H9 (cell line): ENCODE data around the gene MIER2. TPM values are rescaled to one million over a fixed set of nuclear protein-coding genes. Genes with fewer than 3 reads are reported as not detected.

Experiments used
- DNase-seq: peaks from one replicate; pipeline ENCODE4 v3.0.0-alpha.2; 2017
- H2AFZ ChIP-seq: one replicate; pipeline ENCODE4 v1.6.1; 2013; ENCODE audit warnings: mild to moderate bottlenecking, low read length, control low read depth, moderate library complexity
- H2AK5ac ChIP-seq: 2 replicates; pipeline ENCODE4 v1.6.1; 2013; ENCODE audit warnings: low read length, control low read depth, mixed read lengths; ENCODE audit not compliant: insufficient read length
- H2BK120ac ChIP-seq: one replicate; pipeline ENCODE4 v1.6.1; 2013; ENCODE audit warnings: low read depth, mild to moderate bottlenecking, low read length, control low read depth, inconsistent platforms; ENCODE audit not compliant: poor library complexity, severe bottlenecking
- H2BK12ac ChIP-seq: 2 replicates; pipeline ENCODE4 v1.6.1; 2013; ENCODE audit warnings: low read length, control low read depth, mixed read lengths, low read depth; ENCODE audit not compliant: insufficient read length
- H2BK15ac ChIP-seq: 2 replicates; pipeline ENCODE4 v1.6.1; 2013; ENCODE audit warnings: low read depth, low read length, control low read depth
- H2BK20ac ChIP-seq: one replicate; pipeline ENCODE4 v1.6.1; 2013; ENCODE audit warnings: low read depth, mild to moderate bottlenecking, low read length, control low read depth, inconsistent platforms; ENCODE audit not compliant: poor library complexity, severe bottlenecking
- H2BK5ac ChIP-seq: 2 replicates; pipeline ENCODE4 v1.6.1; 2013; ENCODE audit warnings: low read length, control low read depth, mixed read lengths; ENCODE audit not compliant: insufficient read length
- H3K14ac ChIP-seq: 2 replicates; pipeline ENCODE4 v1.6.1; 2013; ENCODE audit warnings: low read length, control low read depth; ENCODE audit not compliant: insufficient read depth
- H3K18ac ChIP-seq: 2 replicates; pipeline ENCODE4 v1.6.1; 2013; ENCODE audit warnings: low read depth, mild to moderate bottlenecking, mixed read lengths, low read length, control low read depth; ENCODE audit not compliant: insufficient read length
- H3K23ac ChIP-seq: 2 replicates; pipeline ENCODE4 v1.6.1; 2013; ENCODE audit warnings: low read length, control low read depth, mixed read lengths, low read depth; ENCODE audit not compliant: insufficient read length
- H3K23me2 ChIP-seq: 2 replicates; pipeline ENCODE4 v1.6.1; 2013; ENCODE audit warnings: low read depth, mild to moderate bottlenecking, mixed read lengths, low read length, control low read depth; ENCODE audit not compliant: insufficient read length, poor library complexity, severe bottlenecking
- H3K27ac ChIP-seq: 2 replicates; pipeline ENCODE4 v1.5.1; 2013; ENCODE audit warnings: low read length, control low read depth, mixed read lengths, low read depth; ENCODE audit not compliant: insufficient read length
- H3K27me3 ChIP-seq: 2 replicates; pipeline ENCODE4 v1.6.1; 2013; ENCODE audit warnings: low read length, control low read depth, inconsistent platforms; ENCODE audit not compliant: insufficient read depth
- H3K4ac ChIP-seq: 2 replicates; pipeline ENCODE4 v1.6.1; 2013; ENCODE audit warnings: low read depth, mild to moderate bottlenecking, control low read depth, inconsistent platforms, low read length, moderate library complexity
- H3K4me1 ChIP-seq: 2 replicates; pipeline ENCODE4 v1.6.1; 2013; ENCODE audit warnings: low read length, control low read depth, inconsistent platforms; ENCODE audit not compliant: insufficient read depth
- H3K4me2 ChIP-seq: 2 replicates; pipeline ENCODE4 v1.6.1; 2013; ENCODE audit warnings: low read length, control low read depth, mixed read lengths; ENCODE audit not compliant: insufficient read length, insufficient read depth
- H3K56ac ChIP-seq: 2 replicates; pipeline ENCODE4 v1.6.1; 2013; ENCODE audit warnings: low read depth, mild to moderate bottlenecking, mixed read lengths, low read length, control low read depth; ENCODE audit not compliant: insufficient read length
- H3K79me1 ChIP-seq: 2 replicates; pipeline ENCODE4 v1.6.1; 2013; ENCODE audit warnings: low read depth, mild to moderate bottlenecking, moderate library complexity, low read length, control low read depth, inconsistent platforms; ENCODE audit not compliant: insufficient read depth, poor library complexity, severe bottlenecking
- H3K79me2 ChIP-seq: 2 replicates; pipeline ENCODE4 v1.6.1; 2013; ENCODE audit warnings: low read length, control low read depth, inconsistent platforms; ENCODE audit not compliant: insufficient read depth
- H3K9ac ChIP-seq: 2 replicates; pipeline ENCODE4 v1.6.1; 2013; ENCODE audit warnings: low read length, control low read depth, mixed read lengths; ENCODE audit not compliant: insufficient read length; ENCODE audit errors: extremely low read depth
- H3K9me3 ChIP-seq: one replicate; pipeline ENCODE4 v1.6.1; 2013; ENCODE audit warnings: low read depth, low read length, inconsistent platforms; ENCODE audit not compliant: control insufficient read depth
- H3T11ph ChIP-seq: one replicate; pipeline ENCODE4 v1.6.1; 2013; ENCODE audit warnings: mild to moderate bottlenecking, low read length, control low read depth, inconsistent platforms
- H4K20me1 ChIP-seq: one replicate; pipeline ENCODE4 v1.6.1; 2013; ENCODE audit not compliant: control insufficient read depth, insufficient read length, insufficient read depth
- H4K5ac ChIP-seq: 2 replicates; pipeline ENCODE4 v1.6.1; 2013; ENCODE audit warnings: low read depth, mild to moderate bottlenecking, mixed read lengths, low read length, control low read depth; ENCODE audit not compliant: insufficient read length
- H4K8ac ChIP-seq: replicated peaks from 2 replicates; pipeline ENCODE4 v1.6.1; 2013; ENCODE audit warnings: low read length, control low read depth, mixed read lengths, low read depth; ENCODE audit not compliant: insufficient read length
- H4K91ac ChIP-seq: 2 replicates; pipeline ENCODE4 v1.6.1; 2013; ENCODE audit warnings: low read depth, mild to moderate bottlenecking, moderate library complexity, mixed read lengths, low read length, control low read depth; ENCODE audit not compliant: insufficient read length
- H3K27ac Mint-ChIP-seq, 3 experiments: 2 replicates in 2 of 3; 3 replicates in 1 of 3; pipeline ENCODE4 v1.8.0; 2020 to 2021; ENCODE audit warnings: mixed read lengths in 3 of 3, mild to moderate bottlenecking in 1 of 3, moderate library complexity in 1 of 3
- H3K27me3 Mint-ChIP-seq: 2 replicates; pipeline ENCODE4 v1.8.0; 2021; ENCODE audit warnings: low read depth, mild to moderate bottlenecking, moderate library complexity, mixed read lengths
- H3K36me3 Mint-ChIP-seq, 3 experiments: 2 replicates in 2 of 3; 3 replicates in 1 of 3; pipeline ENCODE4 v1.8.0; 2020 to 2021; ENCODE audit warnings: low read depth in 3 of 3, mixed read lengths in 3 of 3; ENCODE audit not compliant: insufficient read depth in 1 of 3
- H3K4me1 Mint-ChIP-seq, 2 experiments: 2 replicates each; pipeline ENCODE4 v1.8.0; 2020; ENCODE audit warnings: mixed read lengths in 2 of 2
- H3K4me3 Mint-ChIP-seq, 2 experiments: 2 replicates in 1 of 2; 3 replicates in 1 of 2; pipeline ENCODE4 v1.8.0; 2020 to 2021; ENCODE audit warnings: mild to moderate bottlenecking in 2 of 2, mixed read lengths in 2 of 2, moderate library complexity in 1 of 2
- H3K9me3 Mint-ChIP-seq, 2 experiments: 2 replicates in 1 of 2; 3 replicates in 1 of 2; pipeline ENCODE4 v1.8.0; 2020; ENCODE audit warnings: mild to moderate bottlenecking in 2 of 2, mixed read lengths in 2 of 2, moderate library complexity in 1 of 2
- WGBS: extraction: QIAGEN DNeasy Blood & Tissue Kit; methylation state at CpG from one replicate; pipeline ENCODE4 v1.1.7; 2013; ENCODE audit warnings: missing lambda C conversion rate, low lambda C conversion rate, mixed read lengths; ENCODE audit not compliant: insufficient read length; ENCODE audit errors: extremely low coverage; 5-methylcytosine and 5-hydroxymethylcytosine counted together
- total RNA-seq: library from RNA; stranded (reverse); gene quantifications from 2 replicates; pipeline ENCODE4 v1.2.1, GENCODE V29; 2021
- TF ChIP-seq, protein P1 (sequence below): fragments of 200-600 bp; sonication (generic); conservative IDR thresholded peaks from 3 replicates; pipeline ENCODE4 v1.8.0; 2021; ENCODE audit warnings: antibody characterized with exemption, mild to moderate bottlenecking

Gene MIER2
- total RNA-seq, 1 experiment from 2014 or later, result 60.5 TPM

- Histone ChIP-seq H2BK12ac (no peak overlapping the region), H3K4me2 (no peak overlapping the region)
These were observed 31.2 kb downstream of the MIER2 start for GRCh38 chr19:313169-313987.

More at GRCh38 chr19:313169-313987, 31.2 kb downstream of the MIER2 start:
- Histone ChIP-seq H3K23me2 (no peaks in the 10 kb centered on the region), H3K79me2 (no peaks in the 10 kb centered on the region; the same call in 1 of the 2 replicates), H3K18ac (no peak overlapping the region), H2BK20ac (no peak overlapping the region), H2BK120ac (no peak overlapping the region), H4K20me1 (no peaks in the 10 kb centered on the region), H3K14ac (no peak overlapping the region), H3K9ac (no peak overlapping the region), H3K4ac (no peak overlapping the region), H2AK5ac (no peak overlapping the region), H4K8ac (no peak overlapping the region), H3K4me1 (no peaks in the 10 kb centered on the region), H4K5ac (no peak overlapping the region), H3K56ac (no peak overlapping the region), H3T11ph (no peak overlapping the region), H2BK15ac (no peak overlapping the region), H3K27me3 (no peaks in the 10 kb centered on the region), H3K23ac (no peak overlapping the region), H3K9me3 (no peaks in the 10 kb centered on the region), H4K91ac (no peak overlapping the region), H2AFZ (no peak overlapping the region), H3K27ac (no peak overlapping the region), H2BK5ac (no peak overlapping the region), H3K79me1 (no peaks in the 10 kb centered on the region)
- peaks cover 35 to 68% (median 66%) of the 10 kb centered on the region in 3 experiments for H3K36me3 Mint-ChIP-seq
- H3K4me1 Mint-ChIP-seq, result no peaks in the 10 kb centered on the region
- TF ChIP-seq, protein P1, sequence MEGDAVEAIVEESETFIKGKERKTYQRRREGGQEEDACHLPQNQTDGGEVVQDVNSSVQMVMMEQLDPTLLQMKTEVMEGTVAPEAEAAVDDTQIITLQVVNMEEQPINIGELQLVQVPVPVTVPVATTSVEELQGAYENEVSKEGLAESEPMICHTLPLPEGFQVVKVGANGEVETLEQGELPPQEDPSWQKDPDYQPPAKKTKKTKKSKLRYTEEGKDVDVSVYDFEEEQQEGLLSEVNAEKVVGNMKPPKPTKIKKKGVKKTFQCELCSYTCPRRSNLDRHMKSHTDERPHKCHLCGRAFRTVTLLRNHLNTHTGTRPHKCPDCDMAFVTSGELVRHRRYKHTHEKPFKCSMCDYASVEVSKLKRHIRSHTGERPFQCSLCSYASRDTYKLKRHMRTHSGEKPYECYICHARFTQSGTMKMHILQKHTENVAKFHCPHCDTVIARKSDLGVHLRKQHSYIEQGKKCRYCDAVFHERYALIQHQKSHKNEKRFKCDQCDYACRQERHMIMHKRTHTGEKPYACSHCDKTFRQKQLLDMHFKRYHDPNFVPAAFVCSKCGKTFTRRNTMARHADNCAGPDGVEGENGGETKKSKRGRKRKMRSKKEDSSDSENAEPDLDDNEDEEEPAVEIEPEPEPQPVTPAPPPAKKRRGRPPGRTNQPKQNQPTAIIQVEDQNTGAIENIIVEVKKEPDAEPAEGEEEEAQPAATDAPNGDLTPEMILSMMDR, result no peak
- DNase-seq, result no peak
- H3K4me3 Mint-ChIP-seq, result no peak overlapping the region
- H3K27me3 Mint-ChIP-seq, result no peaks in the 10 kb centered on the region
- H3K27ac Mint-ChIP-seq, result no peak overlapping the region
- peaks cover 0 to 1% of the 10 kb centered on the region in 2 experiments; a peak in 2 of 5 replicates for H3K9me3 Mint-ChIP-seq
- WGBS, result no CpG with 5 or more reads among the region's 23 CpGs
